ENCODE measurements around the gene KCNIP4.

The KCNIP4 gene

GRCh38 chr4:21067351-21067750, 881.2 kb downstream of the KCNIP4 start:
- Mint-ChIP-seq H3K27ac (no peak overlapping the region), H3K36me3 (ENCODE audit: low read depth) (no peaks in the 10 kb centered on the region), H3K9me3 (no peaks in the 10 kb centered on the region), H3K4me3 (no peak overlapping the region), H3K4me1 (no peaks in the 10 kb centered on the region), H3K27me3 (ENCODE audit: low read depth, poor library complexity) (no peaks in the 10 kb centered on the region)
- TF ChIP-seq CTCF (IDR thresholded peaks at IDR 0.05), result no peak
- DNase-seq, result no peak

DNA sequence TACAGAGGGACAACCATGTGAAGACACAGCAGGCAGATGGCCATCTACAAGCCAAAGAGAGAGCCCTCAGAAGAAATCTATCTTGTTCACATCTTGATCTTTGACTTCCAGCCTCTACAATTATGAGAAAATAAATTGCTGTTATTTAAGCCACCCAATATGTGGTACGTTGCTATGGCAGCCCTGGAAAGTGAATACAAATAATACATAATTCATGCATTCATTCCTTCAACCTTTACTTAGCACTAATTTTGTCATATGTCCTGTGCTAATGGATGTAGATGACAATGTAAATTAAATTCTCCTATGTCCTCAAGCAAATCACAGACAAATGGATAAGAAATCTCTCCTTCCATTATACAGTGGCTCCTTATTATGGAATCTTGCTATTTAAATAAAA, 886.7 kb downstream of the KCNIP4 start:
- TF ChIP-seq CTCF (IDR thresholded peaks at IDR 0.05), result no peak
- Mint-ChIP-seq H3K36me3 (ENCODE audit: low read depth) (no peaks in the 10 kb centered on the region), H3K4me3 (no peak overlapping the region), H3K4me1 (no peaks in the 10 kb centered on the region), H3K27ac (no peak overlapping the region), H3K27me3 (ENCODE audit: low read depth, poor library complexity) (peaks cover 6% of the 10 kb centered on the region), H3K9me3 (no peaks in the 10 kb centered on the region)
- no peak for DNase-seq

- Mint-ChIP-seq H3K9me3 (no peaks in the 10 kb centered on the region), H3K4me1 (no peaks in the 10 kb centered on the region), H3K36me3 (ENCODE audit: low read depth) (no peaks in the 10 kb centered on the region), H3K27me3 (ENCODE audit: low read depth, poor library complexity) (peaks cover 8% of the 10 kb centered on the region), H3K27ac (no peak overlapping the region), H3K4me3 (no peak overlapping the region)
- no peak for TF ChIP-seq CTCF (IDR thresholded peaks at IDR 0.05)
- DNase-seq, result no peak
Observed at GRCh38 chr4:21046141-21046540, 902.4 kb downstream of the KCNIP4 start.

DNA sequence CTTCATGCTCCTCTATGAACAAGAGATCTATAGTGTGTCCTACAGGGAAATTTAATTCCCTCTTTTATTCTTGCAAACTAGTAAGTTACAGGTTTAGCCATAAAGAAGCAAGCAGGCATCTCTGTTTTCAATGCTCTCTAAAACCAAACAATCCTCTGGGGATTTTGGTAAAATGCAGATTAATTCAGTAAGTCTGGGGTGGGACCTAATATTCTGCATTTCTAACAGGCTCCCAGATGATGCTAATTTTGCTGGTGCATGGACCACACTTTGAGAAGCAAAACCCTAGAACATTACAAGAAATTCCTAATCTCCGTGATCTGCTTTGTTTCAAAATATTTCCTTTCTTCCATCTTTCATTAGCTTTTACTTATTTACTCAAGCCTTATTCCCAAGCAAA, 903.5 kb downstream of the KCNIP4 start:
- Mint-ChIP-seq H3K9me3 (no peaks in the 10 kb centered on the region), H3K27ac (no peak overlapping the region), H3K4me1 (no peaks in the 10 kb centered on the region), H3K36me3 (ENCODE audit: low read depth) (no peaks in the 10 kb centered on the region), H3K27me3 (ENCODE audit: low read depth, poor library complexity) (peaks cover 8% of the 10 kb centered on the region), H3K4me3 (no peak overlapping the region)
- no peak for DNase-seq
- TF ChIP-seq CTCF (IDR thresholded peaks at IDR 0.05), result no peak

GRCh38 chr4:21041708-21042107, 906.9 kb downstream of the KCNIP4 start:
- TF ChIP-seq CTCF (IDR thresholded peaks at IDR 0.05), result no peak
- H3K4me3 Mint-ChIP-seq, result no peak overlapping the region
- no peaks in the 10 kb centered on the region for H3K9me3 Mint-ChIP-seq
- H3K27ac Mint-ChIP-seq, result no peak overlapping the region
- H3K36me3 Mint-ChIP-seq (ENCODE audit: low read depth), result no peaks in the 10 kb centered on the region
- H3K4me1 Mint-ChIP-seq, result no peaks in the 10 kb centered on the region
- H3K27me3 Mint-ChIP-seq (ENCODE audit: low read depth, poor library complexity), result peaks cover 13% of the 10 kb centered on the region
- DNase-seq, result no peak

GRCh38 chr4:21034728-21035127, 913.8 kb downstream of the KCNIP4 start:
- DNase-seq, result no peak
- Mint-ChIP-seq H3K36me3 (ENCODE audit: low read depth) (no peaks in the 10 kb centered on the region), H3K4me1 (no peaks in the 10 kb centered on the region), H3K27me3 (ENCODE audit: low read depth, poor library complexity) (peaks cover 12% of the 10 kb centered on the region), H3K9me3 (no peaks in the 10 kb centered on the region), H3K27ac (no peak overlapping the region), H3K4me3 (no peak overlapping the region)
- TF ChIP-seq CTCF (IDR thresholded peaks at IDR 0.05), result no peak

Data from nephron progenitor cell (in vitro differentiated cells).